OCI-LY7 (cell line): ENCODE results near the gene SGO1. TPM values are rescaled to one million over a fixed set of nuclear protein-coding genes. Genes with fewer than 3 reads are reported as not detected.

Experiments
- BruUV-seq: library from RNA; stranded (reverse); fragments of 400-500 nt; replicated peaks from 2 replicates; lab custom pipeline; 2021; lab: Mats Ljungman, UMichigan
- CTCF ChIA-PET: fragments of 300-600 bp; sonication (Branson Sonifier 250); formaldehyde crosslinking; loops from one replicate; lab custom pipeline; 2022; ENCODE audit warnings: antibody characterized with exemption; ENCODE audit not compliant: unreplicated experiment; lab: Charles Lee
- POLR2A ChIA-PET: fragments of 300-600 bp; sonication (Branson Sonifier 250); formaldehyde crosslinking; loops from one replicate; lab custom pipeline; 2022; ENCODE audit warnings: antibody characterized with exemption; lab: Charles Lee
- DNase-seq: peaks from one replicate; pipeline ENCODE4 v3.0.0-alpha.2; 2015; ENCODE audit warnings: low spot score
- H2AFZ ChIP-seq: fragments of 200-600 bp; sonication (generic), shearing (Covaris generic); 2 replicates; pipeline ENCODE4 v1.6.1; 2014; ENCODE audit warnings: mild to moderate bottlenecking, antibody characterized with exemption, low read length, moderate library complexity
- H3K27ac ChIP-seq: fragments of 200-600 bp; sonication (generic); 2 replicates; pipeline ENCODE4 v1.5.1; 2014; ENCODE audit warnings: mixed run types, low read depth, mild to moderate bottlenecking, moderate library complexity, low read length, inconsistent platforms; ENCODE audit not compliant: poor library complexity, severe bottlenecking
- H3K36me3 ChIP-seq: fragments of 200-600 bp; sonication (generic); 2 replicates; pipeline ENCODE4 v1.6.1; 2014; ENCODE audit warnings: mild to moderate bottlenecking, antibody characterized with exemption, low read length, moderate library complexity, mixed read lengths; ENCODE audit not compliant: insufficient read depth
- H3K4me1 ChIP-seq: fragments of 200-600 bp; sonication (generic); 2 replicates; pipeline ENCODE4 v1.5.1; 2014; ENCODE audit warnings: mild to moderate bottlenecking, low read length; ENCODE audit not compliant: insufficient read depth, poor library complexity, severe bottlenecking
- H3K4me2 ChIP-seq: fragments of 200-600 bp; sonication (generic); 2 replicates; pipeline ENCODE4 v1.6.1; 2014; ENCODE audit warnings: mild to moderate bottlenecking, low read length
- H3K4me3 ChIP-seq: fragments of 200-600 bp; sonication (generic); 2 replicates; pipeline ENCODE4 v1.5.1; 2014; ENCODE audit warnings: mild to moderate bottlenecking, low read depth, low read length; ENCODE audit not compliant: poor library complexity, severe bottlenecking
- H3K79me2 ChIP-seq: fragments of 200-600 bp; sonication (generic); 2 replicates; pipeline ENCODE4 v1.6.1; 2016; ENCODE audit warnings: low read depth, mild to moderate bottlenecking, low read length, moderate library complexity, mixed read lengths; ENCODE audit not compliant: insufficient read depth
- H3K9me2 ChIP-seq: fragments of 200-600 bp; sonication (generic); 2 replicates; pipeline ENCODE4 v1.6.1; 2016; ENCODE audit warnings: mild to moderate bottlenecking, low read length, mixed read lengths; ENCODE audit not compliant: insufficient read depth
- H3K9me3 ChIP-seq: fragments of 200-600 bp; sonication (generic); 2 replicates; pipeline ENCODE4 v1.6.1; 2014; ENCODE audit warnings: mild to moderate bottlenecking, mixed run types, low read length, mixed read lengths
- H4K20me1 ChIP-seq: fragments of 200-600 bp; sonication (generic); 2 replicates; pipeline ENCODE4 v1.6.1; 2014; ENCODE audit warnings: mild to moderate bottlenecking, antibody characterized with exemption, low read length, moderate library complexity, mixed read lengths; ENCODE audit not compliant: insufficient read depth
- EZH2phosphoT487 ChIP-seq: fragments of 200-600 bp; sonication (generic); IDR thresholded peaks from 2 replicates; pipeline ENCODE4 v1.6.1; 2018; ENCODE audit warnings: low read depth, borderline replicate concordance, mild to moderate bottlenecking, mixed run types, antibody characterized with exemption, low read length, moderate library complexity, mixed read lengths
- intact Hi-C: fragments of 100-400 bp; cut with micrococcal nuclease; formaldehyde crosslinking; loops from one replicate; pipeline ENCODE4 v1.10.0; 2022; ENCODE audit not compliant: unreplicated experiment
- total RNA-seq, 2 experiments: library from RNA; depleted of rRNA in 1 of 2; stranded (reverse); fragments of >200 nt in 1 of 2; shearing (Covaris generic) in 1 of 2; gene quantifications; 2 replicates each; pipeline ENCODE4 v1.2.3, GENCODE V29; 2014 to 2022
- TF ChIP-seq, protein P1 (sequence below): fragments of 200-600 bp; sonication (generic); conservative IDR thresholded peaks from 2 replicates; pipeline ENCODE4 v1.5.1; 2014; ENCODE audit warnings: mild to moderate bottlenecking, antibody characterized with exemption, low read length, moderate library complexity, mixed read lengths

The SGO1 gene
- total RNA-seq, 2 experiments from 2014 or later: 27.6 to 38.8 TPM

DNA sequence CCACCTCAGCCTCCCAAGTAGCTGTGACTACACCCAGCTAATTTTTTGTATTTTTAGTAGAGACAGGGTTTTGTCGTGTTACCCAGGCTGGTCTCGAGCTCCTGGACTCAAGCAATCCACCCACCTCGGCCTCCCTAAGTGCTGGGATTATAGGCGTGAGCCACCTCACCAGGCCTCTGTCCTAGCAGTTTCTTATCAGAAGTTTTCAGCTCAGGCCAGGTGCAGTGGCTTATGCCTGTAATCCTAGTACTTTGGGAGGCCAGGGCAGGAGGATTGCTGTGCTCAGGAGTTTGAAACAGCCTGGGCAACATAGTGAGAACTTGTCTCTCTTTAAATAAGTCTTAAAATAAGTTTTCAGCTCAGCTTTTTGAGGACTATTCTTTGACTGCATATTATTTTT lies 48.4 kb downstream of the SGO1 start:
- intact Hi-C loops: no loop called here
- no peak overlapping the region for H3K4me3 ChIP-seq
- CTCF ChIA-PET: no interaction called here
- H3K4me2 ChIP-seq: no peak overlapping the region
- no peak overlapping the region for H2AFZ ChIP-seq
- POLR2A ChIA-PET: interaction anchor here (0.8 to 1.3 kb wide), 3 partner anchors 8 to 96 kb away, joined by 3 to 8 read pairs (median 3); no protein-coding TSS in a partner anchor
- no peak for TF ChIP-seq EZH2phosphoT487
- TF ChIP-seq, protein P1, sequence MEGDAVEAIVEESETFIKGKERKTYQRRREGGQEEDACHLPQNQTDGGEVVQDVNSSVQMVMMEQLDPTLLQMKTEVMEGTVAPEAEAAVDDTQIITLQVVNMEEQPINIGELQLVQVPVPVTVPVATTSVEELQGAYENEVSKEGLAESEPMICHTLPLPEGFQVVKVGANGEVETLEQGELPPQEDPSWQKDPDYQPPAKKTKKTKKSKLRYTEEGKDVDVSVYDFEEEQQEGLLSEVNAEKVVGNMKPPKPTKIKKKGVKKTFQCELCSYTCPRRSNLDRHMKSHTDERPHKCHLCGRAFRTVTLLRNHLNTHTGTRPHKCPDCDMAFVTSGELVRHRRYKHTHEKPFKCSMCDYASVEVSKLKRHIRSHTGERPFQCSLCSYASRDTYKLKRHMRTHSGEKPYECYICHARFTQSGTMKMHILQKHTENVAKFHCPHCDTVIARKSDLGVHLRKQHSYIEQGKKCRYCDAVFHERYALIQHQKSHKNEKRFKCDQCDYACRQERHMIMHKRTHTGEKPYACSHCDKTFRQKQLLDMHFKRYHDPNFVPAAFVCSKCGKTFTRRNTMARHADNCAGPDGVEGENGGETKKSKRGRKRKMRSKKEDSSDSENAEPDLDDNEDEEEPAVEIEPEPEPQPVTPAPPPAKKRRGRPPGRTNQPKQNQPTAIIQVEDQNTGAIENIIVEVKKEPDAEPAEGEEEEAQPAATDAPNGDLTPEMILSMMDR: no peak
- no peaks in the 10 kb centered on the region; the same call in 1 of the 2 replicates for H3K9me2 ChIP-seq
- H3K36me3 ChIP-seq: peaks cover 25% of the 10 kb centered on the region
- H3K9me3 ChIP-seq: no peaks in the 10 kb centered on the region
- H3K79me2 ChIP-seq: no peaks in the 10 kb centered on the region
- H4K20me1 ChIP-seq: no peaks in the 10 kb centered on the region
- H3K27ac ChIP-seq: no peak overlapping the region
- BruUV-seq: no TSS peak
- no peaks in the 10 kb centered on the region for H3K4me1 ChIP-seq
- no peak for DNase-seq

- Histone ChIP-seq H3K9me3 (no peaks in the 10 kb centered on the region), H3K4me1 (no peaks in the 10 kb centered on the region), H4K20me1 (no peaks in the 10 kb centered on the region), H3K36me3 (peaks cover 14% of the 10 kb centered on the region), H2AFZ (no peak overlapping the region), H3K79me2 (no peaks in the 10 kb centered on the region), H3K27ac (no peak overlapping the region), H3K4me2 (no peak overlapping the region), H3K4me3 (no peak overlapping the region), H3K9me2 (no peaks in the 10 kb centered on the region; the same call in 1 of the 2 replicates)
- no TSS peak for BruUV-seq
- intact Hi-C loops: no loop called here
- TF ChIP-seq, protein P1: no peak
- TF ChIP-seq EZH2phosphoT487: no peak
- ChIA-PET CTCF (no interaction called here), POLR2A (interaction anchor here (0.7 to 1.3 kb wide), 4 partner anchors 10 to 688 kb away, joined by 3 to 5 read pairs (median 4); no protein-coding TSS in a partner anchor)
- DNase-seq: no peak
Measured at GRCh38 chr3:20136231-20136630, 49.8 kb downstream of the SGO1 start.

GRCh38 chr3:20130106-20130505 lies 55.9 kb downstream of the SGO1 start:
- Histone ChIP-seq H3K36me3 (peaks cover 18% of the 10 kb centered on the region), H3K79me2 (no peaks in the 10 kb centered on the region), H3K4me2 (no peak overlapping the region), H3K27ac (no peak overlapping the region), H3K9me3 (no peaks in the 10 kb centered on the region), H3K9me2 (no peaks in the 10 kb centered on the region), H4K20me1 (no peaks in the 10 kb centered on the region), H2AFZ (no peak overlapping the region), H3K4me3 (no peak overlapping the region), H3K4me1 (peaks cover 21% of the 10 kb centered on the region)
- TF ChIP-seq EZH2phosphoT487: no peak
- TF ChIP-seq, protein P1: 0 out of 2 replicates have a peak, but pooled peaks have one; percentile 16
- CTCF ChIA-PET: no interaction called here
- no TSS peak for BruUV-seq
- POLR2A ChIA-PET: interaction anchor here (0.6 kb wide), 1 partner anchor 40 kb away, joined by 3 read pairs; no protein-coding TSS in a partner anchor
- intact Hi-C loops: no loop called here
- no peak for DNase-seq
